Smooth muscle cell of the brain vasculature (primary cell): ENCODE data around the gene PGM2.
"Not testable (repeated sequence)": the region's sequence is repeated elsewhere in the genome, so short reads cannot be mapped to it uniquely, and the experiment has no call there.

Experiments
- DNase-seq: peaks from one replicate; pipeline ENCODE4 v3.0.0-alpha.2; 2012; ENCODE audit warnings: low read depth, low spot score

The PGM2 gene

GRCh38 chr4:37816719-37817118 lies 9.8 kb upstream of the PGM2 start:
- no peak for DNase-seq

DNA sequence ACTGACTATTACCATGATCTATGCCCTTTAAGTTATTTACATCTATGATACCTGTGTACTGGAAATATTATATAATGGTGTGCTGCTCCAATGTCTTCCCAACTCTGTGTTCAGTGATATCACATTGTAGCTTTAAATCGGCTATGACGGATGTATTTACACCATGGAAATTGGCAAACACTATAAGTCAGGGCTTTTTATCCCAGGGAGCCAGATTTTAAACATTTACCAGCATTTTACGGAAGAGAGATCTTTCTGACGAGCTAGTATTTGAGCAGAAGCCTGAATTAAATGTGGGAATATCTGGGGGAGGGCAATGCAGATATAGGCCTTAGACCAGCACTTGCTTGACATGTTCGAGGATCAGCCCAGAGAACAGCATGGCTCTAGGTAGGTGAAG lies 7.7 kb upstream of the PGM2 start:
- no peak for DNase-seq

DNA sequence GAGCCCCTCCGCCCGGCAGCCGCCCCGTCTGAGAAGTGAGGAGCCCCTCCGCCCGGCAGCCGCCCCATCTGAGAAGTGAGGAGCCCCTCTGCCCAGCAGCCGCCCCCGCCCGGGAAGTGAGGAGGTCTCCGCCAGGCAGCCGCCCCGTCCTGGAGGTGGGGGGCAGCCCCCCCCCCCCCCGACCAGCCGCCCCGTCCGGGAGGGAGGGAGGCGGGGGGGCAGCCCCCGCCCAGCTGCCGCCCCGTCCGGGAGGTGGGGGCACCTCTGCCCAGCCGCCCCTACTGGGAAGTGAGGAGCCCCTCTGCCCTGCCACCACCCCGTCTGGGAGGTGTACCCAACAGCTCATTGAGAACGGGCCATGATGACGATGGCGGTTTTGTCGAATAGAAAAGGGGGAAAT lies 6.0 kb upstream of the PGM2 start:
- DNase-seq: not testable (repeated sequence)

GRCh38 chr4:37821953-37822605 lies 4.4 kb upstream of the PGM2 start:
- no peak for DNase-seq

DNA sequence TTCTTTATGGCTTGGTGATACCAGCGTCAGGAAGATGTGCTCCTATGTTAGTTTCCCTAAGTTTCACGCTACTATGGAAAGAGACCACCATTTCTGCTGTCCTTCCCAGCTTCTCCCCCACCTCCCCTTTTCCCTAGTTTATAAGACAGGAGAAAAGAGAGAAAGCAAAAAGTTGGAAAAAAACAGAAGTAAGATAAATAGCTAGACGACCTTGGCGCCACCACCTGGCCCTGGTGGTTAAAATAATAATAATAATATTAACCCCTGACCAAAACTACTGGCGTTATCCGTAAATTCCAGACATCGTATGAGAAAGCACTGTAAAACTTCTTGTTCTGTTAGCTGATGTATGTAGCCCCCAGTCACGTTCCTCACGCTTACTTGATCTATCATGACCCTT lies 985 bp upstream of the PGM2 start:
- DNase-seq: not testable (repeated sequence)

- DNase-seq: no peak
These were observed 555 bp upstream of the PGM2 start for GRCh38 chr4:37825968-37826294.

DNA sequence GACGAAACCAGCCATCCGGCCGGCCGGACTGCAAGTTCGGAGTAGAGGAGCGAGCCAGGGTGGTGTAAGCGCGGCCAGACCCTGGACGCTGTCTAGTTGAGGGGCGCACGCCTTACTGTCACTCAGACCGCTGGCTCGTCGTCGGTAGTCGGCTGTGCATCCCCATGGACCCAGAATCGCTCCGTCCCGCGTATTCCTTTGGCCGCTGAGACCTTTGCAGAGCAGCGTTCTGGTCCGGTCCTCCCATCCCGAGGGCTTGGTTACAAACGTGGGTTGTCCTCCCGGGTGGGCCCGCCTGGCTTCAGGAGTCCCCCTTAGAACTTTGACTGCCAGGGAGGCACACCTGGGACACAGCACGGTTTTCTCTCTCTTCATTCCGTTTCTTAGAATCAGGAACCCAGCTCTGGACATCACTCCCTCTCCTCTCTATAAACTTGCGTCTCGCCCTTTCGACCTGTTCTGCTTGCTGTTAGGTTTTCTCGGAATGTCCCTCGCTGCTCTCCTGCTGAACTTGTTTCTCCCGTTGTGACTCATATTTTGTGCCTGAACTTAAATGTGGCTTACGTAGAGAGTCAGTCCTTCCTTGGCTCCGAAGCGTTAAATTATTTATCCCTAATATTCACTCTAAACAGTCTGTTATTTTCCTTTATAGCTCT lies 672 bp downstream of the PGM2 start:
- DNase-seq: no peak

DNA sequence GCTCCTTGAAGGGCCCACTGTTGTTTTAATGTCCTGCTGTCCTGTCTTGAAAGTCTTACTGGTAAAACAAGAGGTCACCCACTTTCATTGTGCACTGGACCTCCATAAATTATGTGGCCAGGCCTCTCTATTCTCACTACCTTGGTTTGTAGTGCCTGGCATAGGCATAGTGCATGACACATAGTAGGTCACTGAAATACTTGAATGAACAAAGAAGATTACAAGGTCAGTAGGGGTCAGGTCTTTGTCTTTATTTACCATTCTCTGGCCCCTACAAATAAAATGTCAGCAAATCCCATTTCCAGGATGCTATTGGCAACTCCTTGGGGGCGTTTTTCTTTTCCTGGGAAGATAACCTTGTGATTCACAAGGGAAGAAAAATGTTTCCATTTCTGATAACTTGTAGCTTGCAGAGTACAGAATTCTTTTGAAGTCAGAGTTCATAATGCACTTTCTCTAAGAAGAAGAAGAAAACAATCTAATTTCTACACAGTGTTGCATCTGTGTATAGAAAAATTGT lies 1.4 kb downstream of the PGM2 start:
- no peak for DNase-seq

DNA sequence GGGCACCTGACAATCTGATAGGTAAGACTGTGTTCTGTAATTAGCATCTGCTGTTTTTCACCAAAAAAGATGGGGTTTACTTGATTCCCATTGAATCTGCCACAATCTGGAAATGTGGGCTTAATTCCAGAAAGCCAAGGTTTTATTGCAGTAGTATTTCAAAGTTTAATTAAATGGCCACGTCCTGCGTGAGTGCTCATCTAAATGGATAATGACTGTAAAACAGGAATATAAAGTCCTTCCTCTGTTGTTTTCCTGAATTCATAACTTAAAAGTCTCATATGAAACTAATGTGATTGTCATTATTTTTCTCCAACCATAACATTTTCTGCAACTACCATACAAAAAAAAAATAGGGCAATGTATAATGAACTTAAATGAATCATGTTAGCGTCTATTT lies 2.4 kb downstream of the PGM2 start:
- DNase-seq: no peak

DNA sequence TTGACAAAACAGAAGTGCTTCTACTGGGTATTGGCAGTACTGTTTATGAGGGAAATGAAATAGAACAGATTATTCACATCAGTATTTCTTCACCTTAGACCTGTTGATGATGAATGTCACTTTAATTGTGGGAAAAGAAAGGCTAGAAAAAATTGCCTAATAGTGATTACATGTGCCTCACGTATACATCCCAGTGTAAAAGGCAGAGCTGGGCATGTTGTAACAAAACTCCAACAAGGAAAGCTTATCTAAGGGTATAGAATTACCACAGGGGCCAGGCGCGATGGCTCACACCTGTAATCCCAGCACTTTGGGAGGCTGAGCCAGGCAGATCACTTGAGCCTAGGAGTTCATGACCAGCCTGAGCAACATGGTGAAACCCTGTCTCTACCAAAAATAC lies 4.2 kb downstream of the PGM2 start:
- DNase-seq: no peak

- no peak for DNase-seq
These were observed 8.5 kb downstream of the PGM2 start for GRCh38 chr4:37835031-37835430.

DNA sequence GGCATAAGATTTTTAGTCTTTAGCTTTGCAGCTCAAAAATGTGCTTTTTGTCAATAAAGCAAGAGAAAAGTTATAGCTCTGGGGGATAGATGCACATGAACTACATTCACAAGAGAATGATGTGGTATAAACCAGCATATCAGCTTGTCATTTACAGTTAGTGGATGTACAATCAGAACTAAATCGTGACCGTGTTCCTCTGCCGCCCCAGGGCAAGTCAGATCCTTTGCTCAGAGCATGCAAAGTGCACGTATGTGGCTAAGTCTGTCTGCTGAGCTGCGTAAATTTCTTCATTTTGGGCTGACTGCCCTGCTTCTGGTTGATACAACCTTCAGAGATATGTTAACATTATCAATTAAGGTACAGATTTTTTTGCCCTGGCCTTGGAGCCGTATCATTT lies 9.3 kb downstream of the PGM2 start:
- no peak for DNase-seq

GRCh38 chr4:37836274-37836673 lies 9.8 kb downstream of the PGM2 start:
- no peak for DNase-seq

DNA sequence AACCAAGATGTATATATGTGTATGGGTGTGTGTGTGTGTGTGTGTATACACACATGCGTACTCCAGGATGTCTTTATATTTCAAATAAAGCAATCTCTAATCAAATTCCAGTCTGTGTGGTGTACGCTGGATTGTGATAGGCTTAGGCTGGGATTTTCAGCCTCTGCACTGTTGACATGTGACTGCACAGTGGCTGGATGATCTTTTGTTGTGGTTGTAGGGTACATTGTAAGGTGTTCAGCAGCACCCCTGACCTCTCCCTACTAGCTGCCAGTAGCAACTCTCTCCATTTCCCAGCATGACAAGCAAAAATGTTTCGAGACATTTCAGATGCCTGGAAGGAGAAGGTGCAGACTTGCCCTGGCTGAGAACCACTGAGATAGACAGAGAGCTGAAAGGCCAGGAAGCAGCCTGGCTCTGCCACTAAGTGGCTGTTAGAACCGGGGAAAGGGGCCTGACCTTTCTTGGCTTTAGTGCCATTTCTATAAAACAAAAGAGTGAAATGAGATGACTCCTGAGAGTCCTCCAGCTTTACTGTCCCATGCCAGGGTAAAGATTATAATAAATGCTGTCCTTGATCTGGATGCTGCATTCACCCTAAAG lies 10.5 kb downstream of the PGM2 start:
- DNase-seq: no peak

DNA sequence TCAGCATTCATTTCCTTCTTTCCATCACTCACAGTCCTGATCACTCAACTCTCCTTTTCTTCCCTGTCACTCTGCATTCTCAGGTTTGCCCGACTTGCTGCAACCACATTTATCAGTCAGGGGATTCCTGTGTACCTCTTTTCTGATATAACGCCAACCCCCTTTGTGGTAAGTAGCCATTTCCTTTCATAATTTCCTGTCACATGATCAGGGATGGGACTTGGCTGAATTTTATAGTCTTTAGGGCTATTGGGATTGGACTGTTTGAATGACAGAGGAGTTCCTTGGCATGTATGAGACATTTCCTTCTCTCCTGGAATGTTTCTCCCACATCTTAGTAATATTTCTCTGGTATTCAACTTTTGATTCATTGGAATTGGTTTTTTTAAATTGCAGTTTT lies 11.0 kb downstream of the PGM2 start:
- no peak for DNase-seq

DNA sequence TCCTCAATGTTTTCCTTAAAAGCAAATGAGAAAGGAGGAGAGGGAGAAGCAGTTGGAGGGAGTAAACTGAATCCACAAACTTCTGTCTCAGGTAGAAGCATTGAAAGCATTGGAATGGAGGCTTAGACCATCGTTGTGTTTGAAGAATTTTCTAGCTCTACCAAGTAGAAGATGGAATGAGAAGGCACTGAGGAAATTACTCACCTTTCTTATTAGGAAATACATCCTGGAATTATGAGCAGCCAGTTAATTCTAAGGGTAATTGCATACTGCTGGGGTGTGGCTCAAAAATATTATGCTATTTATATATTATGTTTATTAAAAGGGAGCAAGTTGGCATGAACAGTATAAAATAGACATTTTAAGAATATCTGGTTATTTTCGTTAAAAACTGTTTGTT lies 12.9 kb downstream of the PGM2 start:
- DNase-seq: no peak

- DNase-seq: no peak
These were observed 17.7 kb downstream of the PGM2 start for GRCh38 chr4:37844204-37844603.

DNA sequence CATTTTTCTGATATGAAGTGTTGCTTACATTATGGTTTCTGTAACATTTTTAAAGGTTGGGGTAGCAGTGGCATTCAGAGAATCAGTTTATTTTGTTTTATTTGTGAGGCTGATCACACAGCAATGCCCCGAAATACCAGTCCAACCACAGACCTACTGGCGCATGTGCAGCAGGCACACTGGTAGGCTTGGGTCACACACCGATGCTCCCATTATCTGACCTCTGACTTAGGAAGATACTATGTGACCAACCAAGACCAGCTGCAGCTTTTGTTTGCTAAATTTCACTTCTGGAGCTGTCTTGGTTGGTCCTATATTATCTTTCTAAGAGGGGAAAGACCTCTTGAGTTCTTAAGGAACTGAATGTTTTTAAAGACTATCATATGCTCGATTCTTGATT lies 18.7 kb downstream of the PGM2 start:
- DNase-seq: no peak

DNA sequence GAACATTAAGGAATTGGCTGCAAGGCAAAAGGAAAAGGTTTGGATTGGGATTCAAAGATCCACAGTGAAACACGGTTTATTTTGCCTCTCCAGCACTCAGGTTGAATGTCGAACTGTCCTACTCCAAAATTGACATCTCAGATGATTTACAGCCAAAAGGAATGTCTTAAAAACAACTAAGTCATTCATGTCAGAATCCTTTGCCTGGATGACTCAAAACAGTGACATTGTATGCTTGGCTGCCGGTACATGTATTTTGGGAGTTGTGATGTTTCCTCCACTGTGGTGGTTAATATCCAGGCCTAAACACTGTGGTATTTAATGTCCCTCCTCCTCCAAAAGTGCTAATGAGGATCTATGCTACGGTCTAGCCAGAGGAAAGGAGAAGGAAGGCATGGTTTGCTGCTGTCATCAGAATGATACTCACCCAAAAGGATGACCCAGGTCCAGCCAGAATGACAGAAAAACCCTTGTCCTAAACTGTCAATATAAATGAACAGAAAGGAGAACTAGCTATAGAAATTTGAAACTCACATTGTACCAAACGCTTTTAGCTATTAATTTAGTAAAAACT lies 20.9 kb downstream of the PGM2 start:
- no peak for DNase-seq

GRCh38 chr4:37852376-37852775 lies 25.9 kb downstream of the PGM2 start:
- no peak for DNase-seq

DNA sequence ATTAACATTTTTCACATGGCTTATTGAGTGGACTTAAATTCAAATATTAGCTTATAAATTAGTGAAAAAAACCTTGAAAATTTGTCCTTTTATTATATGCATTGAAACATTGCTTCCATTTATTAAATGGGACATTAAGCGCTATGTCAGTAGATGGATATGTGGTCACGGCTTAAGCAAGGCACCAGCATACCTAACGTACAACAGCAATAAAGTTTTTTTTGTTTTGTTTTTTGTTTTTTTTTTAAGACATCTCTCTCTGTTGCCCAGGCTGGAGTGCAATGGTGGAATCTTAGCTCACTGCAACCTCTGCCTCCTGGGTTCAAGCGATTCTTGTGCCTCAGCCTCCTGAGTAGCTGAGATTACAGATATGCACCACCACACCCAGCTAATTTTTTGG lies 31.6 kb downstream of the PGM2 start:
- DNase-seq: no peak

GRCh38 chr4:37858872-37859271 lies 32.4 kb downstream of the PGM2 start:
- no peak for DNase-seq

DNA sequence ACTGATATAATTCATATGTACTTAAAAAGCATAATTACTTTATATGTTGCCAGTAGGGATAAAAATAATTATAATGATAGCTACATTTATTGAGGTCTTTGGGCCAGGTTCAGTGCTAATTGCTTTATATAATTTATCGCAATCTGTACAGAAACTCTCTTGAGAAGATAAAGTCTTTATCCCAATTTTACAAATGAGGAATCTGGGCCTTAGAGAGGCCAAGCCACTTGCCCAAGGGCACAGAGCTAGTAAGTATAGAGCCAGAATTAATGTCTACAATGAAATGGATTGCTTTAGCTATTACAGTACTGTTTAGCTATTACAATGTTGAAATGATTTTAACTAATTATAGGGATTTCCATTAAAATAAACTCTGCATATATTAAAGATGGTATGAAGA lies 33.8 kb downstream of the PGM2 start:
- no peak for DNase-seq
